Measurements from ENCODE around the gene CYP3A7. TPM values are rescaled to one million over a fixed set of nuclear protein-coding genes. Genes with fewer than 3 reads are reported as not detected.

CYP3A7 gene
- total RNA-seq, 1 experiment from 2014 or later: not detected

DNA sequence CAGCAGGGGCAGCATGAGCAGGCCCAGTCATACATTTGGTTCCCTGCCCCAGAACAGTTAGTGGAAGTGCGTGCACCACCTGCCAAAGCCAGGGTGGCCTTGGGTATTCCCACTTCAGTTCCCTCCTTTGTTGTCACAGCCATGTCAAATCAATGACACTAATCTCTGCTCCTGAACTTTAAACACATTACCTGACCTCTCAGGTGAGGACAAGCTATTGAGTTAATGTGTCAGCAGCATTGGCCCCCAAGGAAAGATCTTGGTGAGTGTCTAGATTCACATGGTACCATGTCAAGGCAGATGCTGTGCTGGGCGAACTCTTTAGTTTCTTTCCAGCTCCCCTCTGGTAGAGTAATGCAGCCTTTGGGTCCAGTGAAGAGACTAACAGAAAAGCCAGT lies 57.3 kb downstream of the CYP3A7 start:
- H3K79me1 ChIP-seq (ENCODE audit: insufficient read depth, low read depth, low read length, poor library complexity, severe bottlenecking): no peaks in the 10 kb centered on the region
- TF ChIP-seq, protein P1, sequence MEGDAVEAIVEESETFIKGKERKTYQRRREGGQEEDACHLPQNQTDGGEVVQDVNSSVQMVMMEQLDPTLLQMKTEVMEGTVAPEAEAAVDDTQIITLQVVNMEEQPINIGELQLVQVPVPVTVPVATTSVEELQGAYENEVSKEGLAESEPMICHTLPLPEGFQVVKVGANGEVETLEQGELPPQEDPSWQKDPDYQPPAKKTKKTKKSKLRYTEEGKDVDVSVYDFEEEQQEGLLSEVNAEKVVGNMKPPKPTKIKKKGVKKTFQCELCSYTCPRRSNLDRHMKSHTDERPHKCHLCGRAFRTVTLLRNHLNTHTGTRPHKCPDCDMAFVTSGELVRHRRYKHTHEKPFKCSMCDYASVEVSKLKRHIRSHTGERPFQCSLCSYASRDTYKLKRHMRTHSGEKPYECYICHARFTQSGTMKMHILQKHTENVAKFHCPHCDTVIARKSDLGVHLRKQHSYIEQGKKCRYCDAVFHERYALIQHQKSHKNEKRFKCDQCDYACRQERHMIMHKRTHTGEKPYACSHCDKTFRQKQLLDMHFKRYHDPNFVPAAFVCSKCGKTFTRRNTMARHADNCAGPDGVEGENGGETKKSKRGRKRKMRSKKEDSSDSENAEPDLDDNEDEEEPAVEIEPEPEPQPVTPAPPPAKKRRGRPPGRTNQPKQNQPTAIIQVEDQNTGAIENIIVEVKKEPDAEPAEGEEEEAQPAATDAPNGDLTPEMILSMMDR (conservative IDR thresholded peaks at IDR 0.05): no peak
- no peak overlapping the region for H3K4ac ChIP-seq (ENCODE audit: low read depth, low read length)
- no peaks in the 10 kb centered on the region for H3K23me2 ChIP-seq (ENCODE audit: insufficient read length, low read depth, low read length, poor library complexity, severe bottlenecking)
- no peak overlapping the region for H3K27ac ChIP-seq (ENCODE audit: insufficient read length, low read depth, low read length)
- Mint-ChIP-seq H3K27me3 (ENCODE audit: low read depth) (peaks cover 4% of the 10 kb centered on the region), H3K9me3 (peaks cover 0 to 12% of the 10 kb centered on the region in 2 experiments; a peak in 2 of 5 replicates), H3K4me3 (no peak overlapping the region), H3K27ac (no peak overlapping the region), H3K36me3 (ENCODE audit: insufficient read depth in 1 of 3, low read depth in 3 of 3) (peaks cover 0 to 6% (median 6%) of the 10 kb centered on the region in 3 experiments; a peak in 2 of 7 replicates), H3K4me1 (peaks cover 17 to 21% of the 10 kb centered on the region in 2 experiments)
- H2BK5ac ChIP-seq (ENCODE audit: insufficient read length, low read length): no peak overlapping the region
- no peak overlapping the region for H4K91ac ChIP-seq (ENCODE audit: insufficient read length, low read depth, low read length)
- H3K27me3 ChIP-seq (ENCODE audit: insufficient read depth, low read length): no peaks in the 10 kb centered on the region
- no peak overlapping the region for H4K8ac ChIP-seq (replicated peaks; ENCODE audit: insufficient read length, low read depth, low read length)
- no peaks in the 10 kb centered on the region for H3K79me2 ChIP-seq (ENCODE audit: insufficient read depth, low read length)
- no peak overlapping the region for H3K23ac ChIP-seq (ENCODE audit: insufficient read length, low read depth, low read length)
- no peak overlapping the region for H2BK120ac ChIP-seq (ENCODE audit: low read depth, low read length, poor library complexity, severe bottlenecking)
- no peak overlapping the region for H3K9ac ChIP-seq (ENCODE audit: extremely low read depth, insufficient read length, low read length)
- no peaks in the 10 kb centered on the region for H4K20me1 ChIP-seq (ENCODE audit: control insufficient read depth, insufficient read depth, insufficient read length)
- no peak overlapping the region for H2AK5ac ChIP-seq (ENCODE audit: insufficient read length, low read length)
- H3K9me3 ChIP-seq (ENCODE audit: control insufficient read depth, low read depth, low read length): no peaks in the 10 kb centered on the region
- H2BK12ac ChIP-seq (ENCODE audit: insufficient read length, low read depth, low read length): no peak overlapping the region
- H3K4me2 ChIP-seq (ENCODE audit: insufficient read depth, insufficient read length, low read length): no peak overlapping the region
- no peak overlapping the region for H2BK15ac ChIP-seq (ENCODE audit: low read depth, low read length)
- H3K18ac ChIP-seq (ENCODE audit: insufficient read length, low read depth, low read length): no peak overlapping the region
- no peak overlapping the region for H3K56ac ChIP-seq (ENCODE audit: insufficient read length, low read depth, low read length)
- H2AFZ ChIP-seq (ENCODE audit: low read length): no peak overlapping the region
- WGBS (ENCODE audit: extremely low coverage, insufficient read length, low lambda C conversion rate): no CpG with 5 or more reads among the region's 2 CpGs
- no peaks in the 10 kb centered on the region for H3K4me1 ChIP-seq (ENCODE audit: insufficient read depth, low read length)
- DNase-seq: no peak
- H4K5ac ChIP-seq (ENCODE audit: insufficient read length, low read depth, low read length): no peak overlapping the region
- no peak overlapping the region for H3K14ac ChIP-seq (ENCODE audit: insufficient read depth, low read length)
- no peak overlapping the region for H3T11ph ChIP-seq (ENCODE audit: low read length)
- H2BK20ac ChIP-seq (ENCODE audit: low read depth, low read length, poor library complexity, severe bottlenecking): no peak overlapping the region

Data from H9 (cell line).